Measurements from ENCODE around the gene CACNA2D4.

CACNA2D4 gene

GRCh38 chr12:1758376-1758775 is 160.1 kb downstream of the CACNA2D4 start:
- Histone ChIP-seq H4K20me1 (ENCODE audit: insufficient read depth, low read length) (peaks cover 13% of the 10 kb centered on the region; the same call in 1 of the 2 replicates), H3K9ac (ENCODE audit: low read length) (no peak overlapping the region), H3K27ac (ENCODE audit: low read length) (no peak overlapping the region), H3K9me3 (ENCODE audit: insufficient read depth, low read length) (no peaks in the 10 kb centered on the region), H3K4me3 (ENCODE audit: low read length) (no peak overlapping the region), H3K79me2 (ENCODE audit: low read length) (peaks cover 12% of the 10 kb centered on the region; the same call in 1 of the 2 replicates), H3K4me1 (ENCODE audit: low read length) (no peaks in the 10 kb centered on the region), H3K36me3 (replicated peaks; ENCODE audit: low read depth, low read length) (peaks cover 13% of the 10 kb centered on the region), H3K4me2 (ENCODE audit: low read length) (no peak overlapping the region), H3K27me3 (ENCODE audit: low read depth, low read length) (no peaks in the 10 kb centered on the region), H2AFZ (ENCODE audit: low read depth, low read length) (no peak overlapping the region)
- TF ChIP-seq CTCF (IDR thresholded peaks at IDR 0.05; ENCODE audit: low read depth, low read length) (no peak), EZH2phosphoT487 (IDR thresholded peaks at IDR 0.05; ENCODE audit: low read depth) (no peak)

- Histone ChIP-seq H3K9me3 (ENCODE audit: insufficient read depth, low read length) (no peaks in the 10 kb centered on the region; the same call in 1 of the 2 replicates), H3K9ac (ENCODE audit: low read length) (no peak overlapping the region), H3K4me2 (ENCODE audit: low read length) (no peak overlapping the region), H3K79me2 (ENCODE audit: low read length) (peaks cover 22% of the 10 kb centered on the region), H2AFZ (ENCODE audit: low read depth, low read length) (no peak overlapping the region), H3K36me3 (replicated peaks; ENCODE audit: low read depth, low read length) (peaks cover 26% of the 10 kb centered on the region), H3K4me3 (ENCODE audit: low read length) (no peak overlapping the region), H3K4me1 (ENCODE audit: low read length) (no peaks in the 10 kb centered on the region), H4K20me1 (ENCODE audit: insufficient read depth, low read length) (peaks cover 10% of the 10 kb centered on the region; the same call in 1 of the 2 replicates), H3K27me3 (ENCODE audit: low read depth, low read length) (no peaks in the 10 kb centered on the region), H3K27ac (ENCODE audit: low read length) (no peak overlapping the region)
- no peak for TF ChIP-seq CTCF (IDR thresholded peaks at IDR 0.05; ENCODE audit: low read depth, low read length)
- no peak for TF ChIP-seq EZH2phosphoT487 (IDR thresholded peaks at IDR 0.05; ENCODE audit: low read depth)
Measured at GRCh38 chr12:1750300-1750699, 168.2 kb downstream of the CACNA2D4 start.

GRCh38 chr12:1749019-1749418 is 169.4 kb downstream of the CACNA2D4 start:
- Histone ChIP-seq H3K4me3 (ENCODE audit: low read length) (no peak overlapping the region), H3K9ac (ENCODE audit: low read length) (no peak overlapping the region), H3K27me3 (ENCODE audit: low read depth, low read length) (no peaks in the 10 kb centered on the region), H3K79me2 (ENCODE audit: low read length) (peaks cover 22% of the 10 kb centered on the region), H3K4me2 (ENCODE audit: low read length) (no peak overlapping the region), H3K27ac (ENCODE audit: low read length) (no peak overlapping the region), H2AFZ (ENCODE audit: low read depth, low read length) (no peak overlapping the region), H3K9me3 (ENCODE audit: insufficient read depth, low read length) (no peaks in the 10 kb centered on the region; the same call in 1 of the 2 replicates), H3K36me3 (replicated peaks; ENCODE audit: low read depth, low read length) (peaks cover 25% of the 10 kb centered on the region), H4K20me1 (ENCODE audit: insufficient read depth, low read length) (peaks cover 7% of the 10 kb centered on the region; the same call in 1 of the 2 replicates), H3K4me1 (ENCODE audit: low read length) (no peaks in the 10 kb centered on the region)
- TF ChIP-seq EZH2phosphoT487 (IDR thresholded peaks at IDR 0.05; ENCODE audit: low read depth): no peak
- no peak for TF ChIP-seq CTCF (IDR thresholded peaks at IDR 0.05; ENCODE audit: low read depth, low read length)

GRCh38 chr12:1747609-1748008 is 170.8 kb downstream of the CACNA2D4 start:
- H3K27ac ChIP-seq (ENCODE audit: low read length): no peak overlapping the region
- H3K4me1 ChIP-seq (ENCODE audit: low read length): no peaks in the 10 kb centered on the region
- peaks cover 25% of the 10 kb centered on the region for H3K79me2 ChIP-seq (ENCODE audit: low read length)

More at GRCh38 chr12:1747609-1748008, 170.8 kb downstream of the CACNA2D4 start:
- H3K9ac ChIP-seq (ENCODE audit: low read length): no peak overlapping the region
- H3K9me3 ChIP-seq (ENCODE audit: insufficient read depth, low read length): no peaks in the 10 kb centered on the region; the same call in 1 of the 2 replicates
- H3K27me3 ChIP-seq (ENCODE audit: low read depth, low read length): no peaks in the 10 kb centered on the region
- H4K20me1 ChIP-seq (ENCODE audit: insufficient read depth, low read length): no peaks in the 10 kb centered on the region
- no peak overlapping the region for H3K4me2 ChIP-seq (ENCODE audit: low read length)
- TF ChIP-seq EZH2phosphoT487 (IDR thresholded peaks at IDR 0.05; ENCODE audit: low read depth) (no peak), CTCF (IDR thresholded peaks at IDR 0.05; ENCODE audit: low read depth, low read length) (no peak)
- H3K4me3 ChIP-seq (ENCODE audit: low read length): no peak overlapping the region
- peaks cover 24% of the 10 kb centered on the region for H3K36me3 ChIP-seq (replicated peaks; ENCODE audit: low read depth, low read length)
- H2AFZ ChIP-seq (ENCODE audit: low read depth, low read length): no peak overlapping the region
